Panc1 (cell line): ENCODE results near the gene NRP1.

Source experiments
- POLR2AphosphoS5 ChIP-seq: IDR thresholded peaks from 2 replicates; pipeline ENCODE4 v1.6.1; 2012; ENCODE audit warnings: mild to moderate bottlenecking, low read depth, low read length, moderate library complexity
- TF ChIP-seq, protein P1 (sequence below): fragments of 450-650 bp; IDR thresholded peaks from 2 replicates; pipeline ENCODE4 v1.5.1; 2017; ENCODE audit warnings: mild to moderate bottlenecking

DNA sequence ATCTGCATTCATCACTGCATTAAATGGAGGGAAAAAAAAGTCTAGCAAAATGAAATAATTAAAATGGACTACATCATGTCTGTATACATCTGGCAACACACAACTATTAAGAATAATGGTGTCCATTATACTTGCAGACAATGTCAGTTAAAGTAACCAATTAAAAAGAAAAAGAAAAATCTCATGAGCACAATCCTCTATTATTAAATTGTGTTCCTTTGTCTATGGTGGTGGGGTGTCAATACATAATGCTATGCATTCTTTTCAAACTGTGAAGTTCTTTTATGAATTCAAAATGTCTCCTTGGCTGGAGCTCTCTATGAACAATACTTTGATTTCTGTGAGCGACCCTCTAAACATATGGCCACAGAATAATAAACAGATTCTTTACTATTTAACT, 63.5 kb downstream of the NRP1 start:
- TF ChIP-seq, protein P1, sequence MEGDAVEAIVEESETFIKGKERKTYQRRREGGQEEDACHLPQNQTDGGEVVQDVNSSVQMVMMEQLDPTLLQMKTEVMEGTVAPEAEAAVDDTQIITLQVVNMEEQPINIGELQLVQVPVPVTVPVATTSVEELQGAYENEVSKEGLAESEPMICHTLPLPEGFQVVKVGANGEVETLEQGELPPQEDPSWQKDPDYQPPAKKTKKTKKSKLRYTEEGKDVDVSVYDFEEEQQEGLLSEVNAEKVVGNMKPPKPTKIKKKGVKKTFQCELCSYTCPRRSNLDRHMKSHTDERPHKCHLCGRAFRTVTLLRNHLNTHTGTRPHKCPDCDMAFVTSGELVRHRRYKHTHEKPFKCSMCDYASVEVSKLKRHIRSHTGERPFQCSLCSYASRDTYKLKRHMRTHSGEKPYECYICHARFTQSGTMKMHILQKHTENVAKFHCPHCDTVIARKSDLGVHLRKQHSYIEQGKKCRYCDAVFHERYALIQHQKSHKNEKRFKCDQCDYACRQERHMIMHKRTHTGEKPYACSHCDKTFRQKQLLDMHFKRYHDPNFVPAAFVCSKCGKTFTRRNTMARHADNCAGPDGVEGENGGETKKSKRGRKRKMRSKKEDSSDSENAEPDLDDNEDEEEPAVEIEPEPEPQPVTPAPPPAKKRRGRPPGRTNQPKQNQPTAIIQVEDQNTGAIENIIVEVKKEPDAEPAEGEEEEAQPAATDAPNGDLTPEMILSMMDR, result no peak
- no peak for TF ChIP-seq POLR2AphosphoS5
